ENCODE data around the gene RAI2.

Gene RAI2

GRCh38 chrX:17778997-17779396 is 82.1 kb downstream of the RAI2 start:
- no peak for DNase-seq

GRCh38 chrX:17774053-17774452 is 87.0 kb downstream of the RAI2 start:
- DNase-seq = no peak

GRCh38 chrX:17773221-17773876 is 87.7 kb downstream of the RAI2 start:
- DNase-seq = no peak

- DNase-seq = no peak
Observed at GRCh38 chrX:17769701-17770269, 91.3 kb downstream of the RAI2 start.

GRCh38 chrX:17768997-17769396 is 92.1 kb downstream of the RAI2 start:
- DNase-seq = no peak

GRCh38 chrX:17767734-17768133 is 93.4 kb downstream of the RAI2 start:
- no peak for DNase-seq

- no peak for DNase-seq
Observed at GRCh38 chrX:17759990-17760389, 101.1 kb downstream of the RAI2 start.

GRCh38 chrX:17758382-17758781 is 102.7 kb downstream of the RAI2 start:
- no peak for DNase-seq

- DNase-seq = no peak
Observed at GRCh38 chrX:17750436-17750835, 110.7 kb downstream of the RAI2 start.
